Thoracic aorta (tissue), 2 donors: ENCODE data around the gene CLPSL2. TPM values are rescaled to one million over a fixed set of nuclear protein-coding genes. Genes with fewer than 3 reads are reported as not detected.

Experiments used
- ATAC-seq: fragments of 150-250 bp; one replicate; pipeline ENCODE4 v1.8.0; 2017; ENCODE audit warnings: low read depth; ENCODE audit not compliant: insufficient number of reproducible peaks, low FRiP score
- DNase-seq: peaks from one replicate; pipeline ENCODE4 v3.0.0-alpha.2; 2020; ENCODE audit warnings: low spot score
- H3K27ac ChIP-seq, 2 donors: fragments of 200-600 bp; sonication (generic); 1 replicate in 1 of 2; 2 replicates in 1 of 2; pipeline ENCODE4 v1.5.1; 2016; ENCODE audit warnings: mild to moderate bottlenecking in 2 of 2, moderate library complexity in 2 of 2
- H3K27me3 ChIP-seq: fragments of 200-600 bp; sonication (generic); replicated peaks from 2 replicates; pipeline ENCODE4 v1.6.0; 2016; ENCODE audit warnings: mild to moderate bottlenecking; ENCODE audit not compliant: insufficient read depth
- H3K36me3 ChIP-seq: fragments of 200-600 bp; sonication (generic); one replicate; pipeline ENCODE4 v1.5.1; 2016
- H3K4me1 ChIP-seq, 2 donors: fragments of 200-600 bp; sonication (generic); 1 replicate in 1 of 2; 2 replicates in 1 of 2; pipeline versions ENCODE4 v1.5.1 to v1.6.0; 2016; ENCODE audit warnings: low read depth in 2 of 2, mild to moderate bottlenecking in 1 of 2; ENCODE audit not compliant: control insufficient read depth in 1 of 2
- H3K4me3 ChIP-seq: fragments of 200-600 bp; sonication (generic); 2 replicates; pipeline ENCODE4 v1.5.1; 2016; ENCODE audit warnings: mild to moderate bottlenecking
- H3K9me3 ChIP-seq: fragments of 200-600 bp; sonication (generic); 2 replicates; pipeline ENCODE4 v1.5.1; 2016
- CTCF ChIP-seq: fragments of 200-600 bp; sonication (generic); IDR thresholded peaks from one replicate; pipeline ENCODE4 v1.5.1; 2019; ENCODE audit warnings: antibody characterized with exemption
- total RNA-seq, 2 donors: library from RNA; depleted of rRNA; stranded (reverse); fragments of >200 nt; gene quantifications; one replicate each; pipeline versions ENCODE4 v1.1.0 to v1.2.3, GENCODE V29; 2016

Gene CLPSL2
- total RNA-seq, 2 donors from 2014 or later, result not detected

- no peak for ATAC-seq
- H3K27ac ChIP-seq, result no peak overlapping the region
- H3K36me3 ChIP-seq, result no peaks in the 10 kb centered on the region
- no peak overlapping the region for H3K4me3 ChIP-seq
- H3K9me3 ChIP-seq, result no peaks in the 10 kb centered on the region
- no peaks in the 10 kb centered on the region for H3K4me1 ChIP-seq
- DNase-seq, result no peak
- TF ChIP-seq CTCF, result no peak
- H3K27me3 ChIP-seq, result no peaks in the 10 kb centered on the region
Measured at GRCh38 chr6:35787266-35788218, 11.1 kb downstream of the CLPSL2 start.

GRCh38 chr6:35788423-35788982, 12.1 kb downstream of the CLPSL2 start:
- no peak for TF ChIP-seq CTCF
- H3K4me1 ChIP-seq, result no peaks in the 10 kb centered on the region
- no peaks in the 10 kb centered on the region for H3K36me3 ChIP-seq
- H3K4me3 ChIP-seq, result no peak overlapping the region
- ATAC-seq (no peak), DNase-seq (no peak)
- H3K9me3 ChIP-seq, result no peaks in the 10 kb centered on the region
- no peak overlapping the region for H3K27ac ChIP-seq
- H3K27me3 ChIP-seq, result no peaks in the 10 kb centered on the region

GRCh38 chr6:35790683-35791082, 14.3 kb downstream of the CLPSL2 start:
- no peaks in the 10 kb centered on the region for H3K9me3 ChIP-seq
- H3K27me3 ChIP-seq, result no peaks in the 10 kb centered on the region
- no peak overlapping the region for H3K27ac ChIP-seq
- TF ChIP-seq CTCF, result no peak
- DNase-seq, result no peak
- no peaks in the 10 kb centered on the region for H3K4me1 ChIP-seq
- ATAC-seq, result no peak
- no peak overlapping the region for H3K4me3 ChIP-seq
- no peaks in the 10 kb centered on the region for H3K36me3 ChIP-seq

GRCh38 chr6:35794536-35795452, 18.4 kb downstream of the CLPSL2 start:
- Histone ChIP-seq H3K4me1 (no peaks in the 10 kb centered on the region), H3K9me3 (no peaks in the 10 kb centered on the region), H3K27ac (no peak overlapping the region), H3K4me3 (no peak overlapping the region), H3K36me3 (no peaks in the 10 kb centered on the region), H3K27me3 (no peaks in the 10 kb centered on the region)
- DNase-seq (no peak), ATAC-seq (no peak)
- TF ChIP-seq CTCF, result no peak
